ENCODE measurements around the gene TBC1D10B. TPM values are rescaled to one million over a fixed set of nuclear protein-coding genes. Genes with fewer than 3 reads are reported as not detected.
"Not testable (repeated sequence)": the region's sequence is repeated elsewhere in the genome, so short reads cannot be mapped to it uniquely, and the experiment has no call there.

TBC1D10B gene
- total RNA-seq, 4 donors from 2014 or later, result 34.4 to 43.2 (median 38.4) TPM

DNA sequence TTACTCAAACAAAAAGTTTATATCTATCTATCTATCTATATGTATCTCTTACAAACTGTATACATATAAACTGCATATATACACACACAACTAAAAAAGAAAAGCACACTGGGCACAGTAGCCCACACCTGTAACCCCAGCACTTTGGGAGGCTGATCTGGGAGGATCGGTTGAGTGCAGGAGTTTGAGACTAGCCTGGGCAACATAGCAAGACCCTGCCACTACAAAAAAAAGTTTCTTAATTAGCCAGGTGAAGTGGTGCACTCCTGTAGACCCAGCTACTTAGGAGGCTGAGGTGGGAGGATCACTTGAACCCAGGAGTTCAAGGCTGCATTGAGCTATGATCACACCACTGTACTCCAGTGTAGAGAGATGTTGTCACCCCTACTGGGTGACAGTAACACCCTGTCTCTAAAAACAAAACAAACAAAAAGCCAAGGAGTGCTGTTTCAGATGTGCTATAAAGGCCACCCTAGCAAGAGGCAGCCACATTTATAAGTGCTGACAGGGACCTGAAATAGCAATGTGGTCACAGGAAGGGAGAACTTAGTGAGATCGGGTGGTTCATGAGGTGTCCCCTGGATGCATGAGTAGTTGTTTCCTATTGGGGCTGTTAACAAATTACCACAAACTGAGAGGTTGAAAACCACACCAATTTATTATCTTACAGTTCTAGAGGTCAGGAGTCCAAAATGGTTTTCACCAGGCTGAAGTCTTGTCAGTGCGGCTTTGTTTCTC, 20.0 kb downstream of the TBC1D10B start:
- TF ChIP-seq POLR2AphosphoS5 (IDR thresholded peaks at IDR 0.05) (no peak), POLR2A (IDR thresholded peaks at IDR 0.05) (no peak), EP300 (IDR thresholded peaks at IDR 0.05) (no peak)
- TF ChIP-seq, protein P1, sequence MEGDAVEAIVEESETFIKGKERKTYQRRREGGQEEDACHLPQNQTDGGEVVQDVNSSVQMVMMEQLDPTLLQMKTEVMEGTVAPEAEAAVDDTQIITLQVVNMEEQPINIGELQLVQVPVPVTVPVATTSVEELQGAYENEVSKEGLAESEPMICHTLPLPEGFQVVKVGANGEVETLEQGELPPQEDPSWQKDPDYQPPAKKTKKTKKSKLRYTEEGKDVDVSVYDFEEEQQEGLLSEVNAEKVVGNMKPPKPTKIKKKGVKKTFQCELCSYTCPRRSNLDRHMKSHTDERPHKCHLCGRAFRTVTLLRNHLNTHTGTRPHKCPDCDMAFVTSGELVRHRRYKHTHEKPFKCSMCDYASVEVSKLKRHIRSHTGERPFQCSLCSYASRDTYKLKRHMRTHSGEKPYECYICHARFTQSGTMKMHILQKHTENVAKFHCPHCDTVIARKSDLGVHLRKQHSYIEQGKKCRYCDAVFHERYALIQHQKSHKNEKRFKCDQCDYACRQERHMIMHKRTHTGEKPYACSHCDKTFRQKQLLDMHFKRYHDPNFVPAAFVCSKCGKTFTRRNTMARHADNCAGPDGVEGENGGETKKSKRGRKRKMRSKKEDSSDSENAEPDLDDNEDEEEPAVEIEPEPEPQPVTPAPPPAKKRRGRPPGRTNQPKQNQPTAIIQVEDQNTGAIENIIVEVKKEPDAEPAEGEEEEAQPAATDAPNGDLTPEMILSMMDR (IDR thresholded peaks at IDR 0.05), result no peak
- Histone ChIP-seq H3K27me3 (no peaks in the 10 kb centered on the region), H3K36me3 (peaks cover 28% of the 10 kb centered on the region), H3K4me3 (no peak overlapping the region), H3K9me3 (no peaks in the 10 kb centered on the region), H3K4me1 (peaks cover 31% of the 10 kb centered on the region), H3K27ac (no peak overlapping the region)
- 87% methylated on average over 3 of the region's 3 CpGs for WGBS
- DNase-seq (ENCODE audit: low spot score in 2 of 2), result peak in 1 of 2 donors; percentile 4

DNA sequence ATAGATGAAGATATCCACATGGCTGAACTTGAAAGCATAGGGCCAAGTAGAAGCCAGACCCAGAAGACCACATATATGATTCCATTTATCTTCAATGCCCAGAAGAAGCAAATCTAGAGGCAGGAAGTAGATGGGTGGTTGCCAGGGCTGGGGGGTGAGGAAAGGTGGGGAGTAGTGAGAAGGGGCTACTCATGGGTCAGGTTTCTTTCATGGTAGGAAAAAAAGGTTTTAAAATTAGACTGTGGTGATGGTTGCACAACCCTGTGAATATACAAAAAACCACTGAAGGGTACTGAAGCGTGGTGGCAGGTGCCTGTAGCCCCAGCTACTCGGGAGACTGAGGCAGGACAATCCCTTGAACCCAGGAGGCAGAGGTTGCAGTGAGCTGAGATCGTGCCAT, 20.6 kb downstream of the TBC1D10B start:
- DNase-seq (ENCODE audit: low spot score in 2 of 2), result peak; percentile 24 to 49
- no peak for TF ChIP-seq EP300 (IDR thresholded peaks at IDR 0.05)
- no peak for TF ChIP-seq POLR2AphosphoS5 (IDR thresholded peaks at IDR 0.05)
- TF ChIP-seq, protein P1 (IDR thresholded peaks at IDR 0.05), result no peak
- TF ChIP-seq POLR2A (IDR thresholded peaks at IDR 0.05), result no peak
- Histone ChIP-seq H3K36me3 (peaks cover 28% of the 10 kb centered on the region), H3K27me3 (no peaks in the 10 kb centered on the region), H3K4me3 (no peak overlapping the region), H3K9me3 (no peaks in the 10 kb centered on the region), H3K4me1 (peaks cover 31% of the 10 kb centered on the region), H3K27ac (no peak overlapping the region)
- 81% methylated on average over 3 of the region's 3 CpGs for WGBS

DNA sequence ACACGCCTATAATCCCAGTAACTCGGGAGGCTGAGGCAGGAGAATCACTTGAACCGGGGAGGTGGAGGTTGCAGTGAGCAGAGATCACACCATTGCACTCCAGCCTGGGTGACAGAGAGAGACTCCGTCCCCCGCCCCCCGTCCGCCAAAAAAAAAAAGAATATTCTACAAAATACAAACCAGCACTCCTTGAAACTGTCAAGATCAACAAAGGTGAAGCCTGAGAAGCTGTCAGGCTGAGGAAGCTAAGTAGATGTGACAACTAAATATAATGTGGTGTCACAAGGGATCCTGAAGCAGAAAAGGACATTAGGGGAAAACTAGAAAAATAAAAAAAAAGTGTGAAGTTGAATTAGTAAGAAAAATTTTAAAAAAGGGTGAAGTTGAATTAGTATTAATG, 21.4 kb downstream of the TBC1D10B start:
- no peaks in the 10 kb centered on the region for H3K27me3 ChIP-seq
- H3K9me3 ChIP-seq, result no peaks in the 10 kb centered on the region
- H3K4me3 ChIP-seq, result no peak overlapping the region
- peaks cover 28% of the 10 kb centered on the region for H3K36me3 ChIP-seq
- H3K4me1 ChIP-seq, result peaks cover 24% of the 10 kb centered on the region
- peak in 1 of 2 donors; percentile 9 for DNase-seq (ENCODE audit: low spot score in 2 of 2)
- no peak overlapping the region for H3K27ac ChIP-seq
- TF ChIP-seq POLR2A (IDR thresholded peaks at IDR 0.05) (no peak), EP300 (IDR thresholded peaks at IDR 0.05) (no peak), POLR2AphosphoS5 (IDR thresholded peaks at IDR 0.05) (no peak)
- TF ChIP-seq, protein P1 (IDR thresholded peaks at IDR 0.05), result no peak
- WGBS, result 85% methylated on average over 7 of the region's 7 CpGs

DNA sequence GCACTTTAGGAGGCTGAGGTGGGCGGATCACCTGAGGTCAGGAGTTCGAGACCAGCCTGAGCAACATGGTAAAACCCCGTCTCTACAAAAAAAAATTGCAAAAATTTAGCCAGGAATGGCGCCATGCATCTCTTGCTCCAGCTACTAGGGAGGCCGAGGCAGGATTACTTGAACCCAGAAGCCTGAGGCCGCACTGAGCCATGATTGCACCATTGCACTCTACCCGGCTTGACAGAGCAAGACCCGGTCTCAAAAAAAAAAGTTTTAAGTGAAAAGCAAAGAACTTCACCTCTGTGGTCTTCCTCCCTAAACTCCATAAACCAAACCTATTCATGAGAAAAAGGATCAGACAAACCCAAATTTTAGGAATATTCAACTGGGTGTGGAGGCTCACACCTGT, 22.2 kb downstream of the TBC1D10B start:
- DNase-seq (ENCODE audit: low spot score in 2 of 2), result peak in 1 of 2 donors; percentile 31
- Histone ChIP-seq H3K4me1 (peaks cover 16% of the 10 kb centered on the region), H3K4me3 (no peak overlapping the region), H3K36me3 (peaks cover 24% of the 10 kb centered on the region), H3K9me3 (no peaks in the 10 kb centered on the region), H3K27me3 (no peaks in the 10 kb centered on the region), H3K27ac (no peak overlapping the region)
- WGBS, result 99% methylated on average over 8 of the region's 8 CpGs
- no peak for TF ChIP-seq EP300 (IDR thresholded peaks at IDR 0.05)
- TF ChIP-seq POLR2A (IDR thresholded peaks at IDR 0.05), result no peak
- no peak for TF ChIP-seq POLR2AphosphoS5 (IDR thresholded peaks at IDR 0.05)
- TF ChIP-seq, protein P1 (IDR thresholded peaks at IDR 0.05), result no peak

DNA sequence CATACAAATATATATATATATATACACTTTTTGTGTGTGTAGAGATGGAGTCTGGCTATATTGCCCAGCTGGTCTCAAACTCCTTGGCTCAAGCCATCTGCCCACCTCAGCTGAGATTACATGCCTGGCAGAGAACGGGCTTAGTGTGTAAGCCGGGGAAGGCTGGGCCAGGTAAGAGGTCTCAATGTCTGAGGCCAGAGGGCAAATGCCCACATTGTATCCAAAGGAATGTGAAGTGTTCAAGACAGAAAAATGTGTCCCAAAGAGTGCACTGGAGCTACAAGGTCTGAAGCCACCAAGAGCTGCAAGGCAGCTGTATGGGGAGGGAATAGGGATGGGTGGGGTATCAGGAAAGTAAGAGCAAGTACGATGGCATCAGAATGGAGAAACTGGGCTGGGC, 24.0 kb downstream of the TBC1D10B start:
- Histone ChIP-seq H3K4me1 (no peaks in the 10 kb centered on the region), H3K4me3 (no peak overlapping the region), H3K36me3 (peaks cover 13% of the 10 kb centered on the region), H3K27ac (no peak overlapping the region), H3K27me3 (no peaks in the 10 kb centered on the region), H3K9me3 (no peaks in the 10 kb centered on the region)
- TF ChIP-seq POLR2AphosphoS5 (IDR thresholded peaks at IDR 0.05) (no peak), EP300 (IDR thresholded peaks at IDR 0.05) (no peak), POLR2A (IDR thresholded peaks at IDR 0.05) (no peak)
- TF ChIP-seq, protein P1 (IDR thresholded peaks at IDR 0.05), result no peak
- 97% methylated on average over 3 of the region's 3 CpGs for WGBS
- DNase-seq (ENCODE audit: low spot score in 2 of 2), result peak in 1 of 2 donors; percentile 25

DNA sequence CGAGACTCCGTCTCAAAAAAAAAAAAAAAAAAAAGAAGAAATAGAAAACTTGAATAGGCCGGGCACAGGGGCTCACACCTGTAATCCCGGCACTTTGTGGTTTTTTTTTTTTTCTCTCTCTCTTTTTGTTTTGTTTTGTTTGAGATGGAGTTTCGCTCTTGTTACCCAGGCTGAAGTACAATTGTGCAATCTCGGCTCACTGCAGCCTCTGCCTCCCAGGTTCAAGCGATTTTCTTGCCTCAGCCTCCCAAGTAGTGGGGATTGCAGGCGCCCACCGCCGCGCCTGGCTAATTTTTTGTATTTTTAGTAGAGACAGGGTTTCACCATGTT, 26.8 kb downstream of the TBC1D10B start:
- 96% methylated on average over 11 of the region's 11 CpGs for WGBS
- not testable (repeated sequence) for H3K27me3 ChIP-seq

More for the DNA sequence above, 26.8 kb downstream of the TBC1D10B start:
- not testable (repeated sequence) for H3K36me3 ChIP-seq; H3K9me3 ChIP-seq; DNase-seq (ENCODE audit: low spot score in 2 of 2); H3K4me3 ChIP-seq; H3K27ac ChIP-seq; H3K4me1 ChIP-seq

Data from suprapubic skin (tissue), 4 donors.